Liver (tissue), 9 donors: ENCODE results near the gene KCNJ1. TPM values are rescaled to one million over a fixed set of nuclear protein-coding genes. Genes with fewer than 3 reads are reported as not detected.

Experiments used
- DNase-seq: peaks from one replicate; pipeline ENCODE4 v3.0.0-alpha.2; 2017; ENCODE audit warnings: low spot score
- H3K27ac ChIP-seq, 2 donors: one replicate each; pipeline ENCODE4 v1.7.0; 2013; ENCODE audit warnings: inconsistent platforms in 2 of 2, low read length in 2 of 2, control low read depth in 1 of 2, low read depth in 1 of 2, mild to moderate bottlenecking in 1 of 2
- H3K27me3 ChIP-seq, 4 donors: one replicate each; pipeline versions ENCODE4 v1.6.1 to v1.7.0; 2013; ENCODE audit warnings: low read length in 3 of 4, inconsistent platforms in 1 of 4, mild to moderate bottlenecking in 1 of 4, moderate library complexity in 1 of 4; ENCODE audit not compliant: control insufficient read depth in 4 of 4, insufficient read depth in 4 of 4
- H3K36me3 ChIP-seq, 4 donors: one replicate each; pipeline versions ENCODE4 v1.6.1 to v1.7.0; 2013; ENCODE audit warnings: low read length in 3 of 4, mild to moderate bottlenecking in 3 of 4, low read depth in 1 of 4, moderate library complexity in 1 of 4; ENCODE audit not compliant: control insufficient read depth in 4 of 4, insufficient read depth in 3 of 4
- H3K4me1 ChIP-seq, 4 donors: one replicate each; pipeline versions ENCODE4 v1.6.1 to v1.7.0; 2013; ENCODE audit warnings: low read length in 3 of 4, mild to moderate bottlenecking in 3 of 4, moderate library complexity in 1 of 4; ENCODE audit not compliant: control insufficient read depth in 4 of 4, insufficient read depth in 4 of 4
- H3K4me3 ChIP-seq, 3 donors: one replicate each; pipeline versions ENCODE4 v1.6.1 to v1.7.0; 2013; ENCODE audit warnings: low read length in 3 of 3, control low read depth in 1 of 3, low read depth in 1 of 3, mild to moderate bottlenecking in 1 of 3
- H3K9ac ChIP-seq, 2 donors: one replicate each; pipeline ENCODE4 v1.7.0; 2013; ENCODE audit warnings: low read length in 2 of 2, mild to moderate bottlenecking in 2 of 2, moderate library complexity in 2 of 2, control low read depth in 1 of 2, low read depth in 1 of 2
- H3K9me3 ChIP-seq, 4 donors: one replicate each; pipeline versions ENCODE4 v1.6.1 to v1.7.0; 2013; ENCODE audit warnings: low read length in 3 of 4; ENCODE audit not compliant: control insufficient read depth in 4 of 4
- EGR1 ChIP-seq, 2 donors: IDR thresholded peaks; 2 replicates each; pipeline ENCODE4 v1.6.1; 2016 to 2018; ENCODE audit warnings: antibody characterized with exemption in 2 of 2, low read depth in 2 of 2
- FOXA1 ChIP-seq: IDR thresholded peaks from 2 replicates; pipeline ENCODE4 v1.6.1; 2016; ENCODE audit warnings: antibody characterized with exemption
- FOXA2 ChIP-seq: IDR thresholded peaks from 2 replicates; pipeline ENCODE4 v1.6.1; 2016; ENCODE audit warnings: antibody characterized with exemption
- GABPA ChIP-seq, 2 donors: IDR thresholded peaks in 1 of 2; conservative IDR thresholded peaks in 1 of 2; 2 replicates each; pipeline ENCODE4 v1.6.1; 2016; ENCODE audit warnings: antibody characterized with exemption in 2 of 2, mild to moderate bottlenecking in 1 of 2, moderate library complexity in 1 of 2
- HNF4A ChIP-seq, 2 donors: conservative IDR thresholded peaks; 2 replicates each; pipeline ENCODE4 v1.6.1; 2016; ENCODE audit warnings: antibody characterized with exemption in 2 of 2, mild to moderate bottlenecking in 2 of 2
- HNF4G ChIP-seq: IDR thresholded peaks from 2 replicates; pipeline ENCODE4 v1.6.1; 2016; ENCODE audit warnings: antibody characterized with exemption
- JUND ChIP-seq, 2 donors: IDR thresholded peaks; 2 replicates each; pipeline ENCODE4 v1.6.1; 2016; ENCODE audit warnings: antibody characterized with exemption in 2 of 2
- RAD21 ChIP-seq, 2 donors: IDR thresholded peaks; 2 replicates each; pipeline ENCODE4 v1.6.1; 2016; ENCODE audit warnings: antibody characterized with exemption in 2 of 2, mild to moderate bottlenecking in 2 of 2
- REST ChIP-seq: IDR thresholded peaks from 2 replicates; pipeline ENCODE4 v1.6.1; 2016; ENCODE audit warnings: antibody characterized with exemption, mild to moderate bottlenecking
- RXRA ChIP-seq, 2 donors: IDR thresholded peaks; 2 replicates each; pipeline ENCODE4 v1.6.1; 2017 to 2018; ENCODE audit warnings: antibody characterized with exemption in 2 of 2, mild to moderate bottlenecking in 1 of 2
- SP1 ChIP-seq: IDR thresholded peaks from 2 replicates; pipeline ENCODE4 v1.6.1; 2018; ENCODE audit warnings: antibody characterized with exemption, mild to moderate bottlenecking
- TAF1 ChIP-seq: conservative IDR thresholded peaks from 2 replicates; pipeline ENCODE4 v1.6.1; 2016; ENCODE audit warnings: antibody characterized with exemption, mild to moderate bottlenecking
- YY1 ChIP-seq: IDR thresholded peaks from 2 replicates; pipeline ENCODE4 v1.6.1; 2016; ENCODE audit warnings: antibody characterized with exemption, mild to moderate bottlenecking
- ZBTB33 ChIP-seq: IDR thresholded peaks from 2 replicates; pipeline ENCODE4 v1.6.1; 2016; ENCODE audit warnings: antibody characterized with exemption
- WGBS: extraction: QIAGEN DNeasy Blood & Tissue Kit; methylation state at CpG from one replicate; pipeline ENCODE4 v1.1.7; 2013; 5-methylcytosine and 5-hydroxymethylcytosine counted together
- polyA plus RNA-seq, 2 donors: library from polyadenylated mRNA; stranded (reverse) in 1 of 2; unstranded in 1 of 2; fragments of 200-250 nt in 1 of 2; fragments of >200 nt in 1 of 2; fragmentation: Nextera tagmentation in 1 of 2; extraction: Ambion mirVana in 1 of 2; gene quantifications; one replicate each; pipeline versions ENCODE4 v1.2.1 to v1.2.3, GENCODE V29; 2013 to 2015
- total RNA-seq, 2 donors: library from RNA; depleted of rRNA; stranded (reverse); fragments of >200 nt; gene quantifications; one replicate each; pipeline ENCODE4 v1.2.3, GENCODE V29; 2014
- TF ChIP-seq, protein P1 (sequence below): IDR thresholded peaks from 2 replicates; pipeline ENCODE4 v1.6.1; 2016; ENCODE audit warnings: antibody characterized with exemption
- TF ChIP-seq, protein P2 (sequence below): IDR thresholded peaks from 2 replicates; pipeline ENCODE4 v1.6.1; 2016; ENCODE audit warnings: antibody characterized with exemption
- TF ChIP-seq, protein P3 (sequence below): fragments of 150-350 bp; IDR thresholded peaks from 2 replicates; pipeline ENCODE4 v1.5.1; 2017; ENCODE audit warnings: improper control_type of control experiment, low read depth, low read length; ENCODE audit not compliant: missing input control
- donor health status: healthy.
- donor health status: healthy.
- donor health status: healthy.
- donor health status: healthy.
- donor health status: healthy.

KCNJ1 gene
- total and polyA plus RNA-seq, 4 donors: 0.14 to 0.23 TPM; not detected in 2

- no peaks in the 10 kb centered on the region for H3K36me3 ChIP-seq
- 95% methylated on average over 4 of the region's 4 CpGs for WGBS
- H3K27ac ChIP-seq: no peak overlapping the region
- peaks cover 0 to 5% (median 4%) of the 10 kb centered on the region in 4 donors for H3K4me1 ChIP-seq
- DNase-seq: no peak
- H3K9me3 ChIP-seq: no peaks in the 10 kb centered on the region
- H3K4me3 ChIP-seq: no peak overlapping the region
- no peaks in the 10 kb centered on the region for H3K27me3 ChIP-seq
- H3K9ac ChIP-seq: no peak overlapping the region
- TF ChIP-seq JUND (IDR thresholded peaks at IDR 0.05) (no peak), EGR1 (IDR thresholded peaks at IDR 0.05; ENCODE audit: low read depth in 2 of 2) (no peak), GABPA (IDR thresholded peaks at IDR 0.05 in 1 of 2, conservative IDR thresholded peaks at IDR 0.05 in 1 of 2) (no peak), TAF1 (no peak), YY1 (no peak), ZBTB33 (no peak), SP1 (no peak), FOXA2 (no peak), REST (no peak), RAD21 (IDR thresholded peaks at IDR 0.05) (no peak), FOXA1 (no peak), HNF4A (conservative IDR thresholded peaks at IDR 0.05) (no peak), HNF4G (no peak), RXRA (IDR thresholded peaks at IDR 0.05) (no peak)
- TF ChIP-seq, protein P1, sequence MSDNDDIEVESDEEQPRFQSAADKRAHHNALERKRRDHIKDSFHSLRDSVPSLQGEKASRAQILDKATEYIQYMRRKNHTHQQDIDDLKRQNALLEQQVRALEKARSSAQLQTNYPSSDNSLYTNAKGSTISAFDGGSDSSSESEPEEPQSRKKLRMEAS: no peak
- TF ChIP-seq, protein P2, sequence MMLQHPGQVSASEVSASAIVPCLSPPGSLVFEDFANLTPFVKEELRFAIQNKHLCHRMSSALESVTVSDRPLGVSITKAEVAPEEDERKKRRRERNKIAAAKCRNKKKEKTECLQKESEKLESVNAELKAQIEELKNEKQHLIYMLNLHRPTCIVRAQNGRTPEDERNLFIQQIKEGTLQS: no peak
These were observed 20.1 kb downstream of the KCNJ1 start for GRCh38 chr11:128846985-128847384.

- peaks cover 0 to 5% (median under 1%) of the 10 kb centered on the region in 4 donors for H3K4me1 ChIP-seq
- DNase-seq: no peak
- WGBS: 65% methylated on average over 2 of the region's 2 CpGs
- H3K9ac ChIP-seq: no peak overlapping the region
- no peaks in the 10 kb centered on the region for H3K27me3 ChIP-seq
- no peak overlapping the region for H3K4me3 ChIP-seq
- H3K9me3 ChIP-seq: no peaks in the 10 kb centered on the region
- H3K27ac ChIP-seq: no peak overlapping the region
- no peaks in the 10 kb centered on the region for H3K36me3 ChIP-seq
- TF ChIP-seq GABPA (IDR thresholded peaks at IDR 0.05 in 1 of 2, conservative IDR thresholded peaks at IDR 0.05 in 1 of 2): no peak
- TF ChIP-seq FOXA2: no peak
- TF ChIP-seq ZBTB33: no peak
- TF ChIP-seq JUND (IDR thresholded peaks at IDR 0.05): no peak
- no peak for TF ChIP-seq HNF4A (conservative IDR thresholded peaks at IDR 0.05)
- TF ChIP-seq YY1: no peak
- TF ChIP-seq FOXA1: no peak
- no peak for TF ChIP-seq RAD21 (IDR thresholded peaks at IDR 0.05)
- TF ChIP-seq, protein P1: no peak
- TF ChIP-seq RXRA (IDR thresholded peaks at IDR 0.05): no peak
- no peak for TF ChIP-seq HNF4G
- no peak for TF ChIP-seq SP1
- TF ChIP-seq, protein P3, sequence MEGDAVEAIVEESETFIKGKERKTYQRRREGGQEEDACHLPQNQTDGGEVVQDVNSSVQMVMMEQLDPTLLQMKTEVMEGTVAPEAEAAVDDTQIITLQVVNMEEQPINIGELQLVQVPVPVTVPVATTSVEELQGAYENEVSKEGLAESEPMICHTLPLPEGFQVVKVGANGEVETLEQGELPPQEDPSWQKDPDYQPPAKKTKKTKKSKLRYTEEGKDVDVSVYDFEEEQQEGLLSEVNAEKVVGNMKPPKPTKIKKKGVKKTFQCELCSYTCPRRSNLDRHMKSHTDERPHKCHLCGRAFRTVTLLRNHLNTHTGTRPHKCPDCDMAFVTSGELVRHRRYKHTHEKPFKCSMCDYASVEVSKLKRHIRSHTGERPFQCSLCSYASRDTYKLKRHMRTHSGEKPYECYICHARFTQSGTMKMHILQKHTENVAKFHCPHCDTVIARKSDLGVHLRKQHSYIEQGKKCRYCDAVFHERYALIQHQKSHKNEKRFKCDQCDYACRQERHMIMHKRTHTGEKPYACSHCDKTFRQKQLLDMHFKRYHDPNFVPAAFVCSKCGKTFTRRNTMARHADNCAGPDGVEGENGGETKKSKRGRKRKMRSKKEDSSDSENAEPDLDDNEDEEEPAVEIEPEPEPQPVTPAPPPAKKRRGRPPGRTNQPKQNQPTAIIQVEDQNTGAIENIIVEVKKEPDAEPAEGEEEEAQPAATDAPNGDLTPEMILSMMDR: no peak
- no peak for TF ChIP-seq REST
- TF ChIP-seq TAF1: no peak
These were observed 21.7 kb downstream of the KCNJ1 start for GRCh38 chr11:128845334-128845780.
